ENCODE data around the gene FGFR1OP2. TPM values are rescaled to one million over a fixed set of nuclear protein-coding genes. Genes with fewer than 3 reads are reported as not detected.

The FGFR1OP2 gene
- total and polyA plus RNA-seq, 2 experiments from 2014 or later = 35.6 to 45.0 TPM

GRCh38 chr12:26989873-26990272 lies 51.6 kb downstream of the FGFR1OP2 start:
- Histone ChIP-seq H3K36me3 (ENCODE audit: insufficient read depth) (peaks cover 20% of the 10 kb centered on the region), H3F3A (replicated peaks; ENCODE audit: low read depth) (no peaks in the 10 kb centered on the region; the same call in 1 of the 2 replicates), H3K4me3 (no peak overlapping the region), H3K4me1 (ENCODE audit: insufficient read depth) (no peaks in the 10 kb centered on the region), H3K27ac (ENCODE audit: low read depth) (no peak overlapping the region), H3K27me3 (ENCODE audit: insufficient read depth) (no peaks in the 10 kb centered on the region), H3K4me2 (no peak overlapping the region), H4K20me1 (replicated peaks; ENCODE audit: insufficient read depth) (no peaks in the 10 kb centered on the region; the same call in none of the 2 replicates), H3K9me2 (ENCODE audit: insufficient read depth) (no peaks in the 10 kb centered on the region), H2AFZ (no peak overlapping the region), H3K79me2 (replicated peaks; ENCODE audit: insufficient read depth) (peaks cover 7% of the 10 kb centered on the region; the same call in 1 of the 2 replicates)
- no peaks in the 10 kb centered on the region for H3K9me3 Mint-ChIP-seq
- peaks cover 1% of the 10 kb centered on the region for H3K27me3 Mint-ChIP-seq (ENCODE audit: insufficient read depth, low read depth, poor library complexity)
- H3K4me1 Mint-ChIP-seq = no peaks in the 10 kb centered on the region
- no peak overlapping the region for H3K4me3 Mint-ChIP-seq
- no peak for DNase-seq (ENCODE audit: low spot score)
- H3K27ac Mint-ChIP-seq = no peak overlapping the region
- H3K36me3 Mint-ChIP-seq (ENCODE audit: low read depth) = peaks cover 33% of the 10 kb centered on the region
- no peak for ATAC-seq
- TF ChIP-seq NANOG (IDR thresholded peaks at IDR 0.05; ENCODE audit: borderline replicate concordance) (no peak), CTCF (conservative IDR thresholded peaks at IDR 0.05; ENCODE audit: low read depth in 2 of 2) (no peak), JUNB (IDR thresholded peaks at IDR 0.05; ENCODE audit: unreplicated experiment) (no peak), ETS1 (IDR thresholded peaks at IDR 0.05) (no peak), ZNF462 (CRISPR knock-in tag; IDR thresholded peaks at IDR 0.05) (no peak), EZH2 (IDR thresholded peaks at IDR 0.05; ENCODE audit: low read depth, unreplicated experiment) (no peak), STAT1 (IDR thresholded peaks at IDR 0.05; ENCODE audit: unreplicated experiment) (no peak), REST (IDR thresholded peaks at IDR 0.05; ENCODE audit: unreplicated experiment) (no peak), ZNF114 (CRISPR knock-in tag; IDR thresholded peaks at IDR 0.05) (no peak), ZNF331 (CRISPR knock-in tag; IDR thresholded peaks at IDR 0.05; ENCODE audit: low read depth) (no peak), EZH2phosphoT487 (IDR thresholded peaks at IDR 0.05; ENCODE audit: unreplicated experiment) (no peak), CREB1 (CRISPR knock-in tag; IDR thresholded peaks at IDR 0.05; ENCODE audit: low read depth) (no peak), POLR2AphosphoS5 (IDR thresholded peaks at IDR 0.05; ENCODE audit: low read depth) (no peak)
